Measurements from ENCODE around the gene NCKAP1.
A peak's percentile ranks its signal among the peaks of the same experiment; 100 is the strongest.

The NCKAP1 gene

DNA sequence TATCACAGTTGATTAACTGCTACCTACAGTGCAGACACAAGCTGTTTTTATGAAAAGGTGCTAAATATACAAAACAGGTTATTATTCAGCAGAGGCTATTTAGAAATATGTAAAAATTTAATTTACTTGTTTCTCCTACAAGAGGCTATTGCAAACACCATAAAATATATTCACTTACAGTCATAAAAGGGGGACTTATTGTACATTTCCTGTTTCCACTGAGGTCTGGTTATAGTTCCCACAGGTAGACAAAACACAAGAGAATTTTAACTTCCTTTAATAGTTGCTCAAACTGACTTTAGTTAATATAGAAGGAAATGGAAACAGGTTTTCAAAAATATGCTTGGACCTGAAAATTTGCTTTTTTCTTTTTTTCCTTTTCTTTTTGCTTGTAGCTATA is 131.8 kb downstream of the NCKAP1 start:
- no peak overlapping the region for H3K4ac ChIP-seq (ENCODE audit: low read length)
- H3K4me2 ChIP-seq (ENCODE audit: insufficient read depth, low read length, poor library complexity, severe bottlenecking), result no peak overlapping the region
- H2AK5ac ChIP-seq (ENCODE audit: low read depth, low read length), result no peak overlapping the region
- H2BK12ac ChIP-seq (ENCODE audit: low read length), result no peak overlapping the region
- H3K14ac ChIP-seq (ENCODE audit: low read length), result no peak overlapping the region
- H4K8ac ChIP-seq (ENCODE audit: low read depth, low read length), result no peak overlapping the region
- H3K79me1 ChIP-seq (ENCODE audit: low read depth, low read length), result no peaks in the 10 kb centered on the region
- no peak overlapping the region for H2BK5ac ChIP-seq (ENCODE audit: low read length)
- no peak overlapping the region for H3K27ac ChIP-seq (replicated peaks; ENCODE audit: low read length)
- peaks cover under 1 to 6% of the 10 kb centered on the region in 2 donors for H3K4me1 ChIP-seq (ENCODE audit: control insufficient read depth in 2 of 2, insufficient read depth in 1 of 2, low read depth in 1 of 2, low read length in 2 of 2)
- peaks cover 0 to 2% of the 10 kb centered on the region in 2 donors for H3K9me3 ChIP-seq (replicated peaks in 1 of 2; ENCODE audit: control insufficient read depth in 2 of 2, insufficient read depth in 1 of 2, low read depth in 1 of 2, low read length in 2 of 2)
- H2BK15ac ChIP-seq (ENCODE audit: low read length), result no peak overlapping the region
- H3K23ac ChIP-seq (ENCODE audit: low read depth, low read length, poor library complexity), result no peak overlapping the region
- H2BK120ac ChIP-seq (ENCODE audit: low read depth, low read length), result no peak overlapping the region
- H3K18ac ChIP-seq (ENCODE audit: low read length), result no peak overlapping the region
- no peak for DNase-seq (ENCODE audit: low spot score)
- H4K91ac ChIP-seq (ENCODE audit: low read depth, low read length, poor library complexity), result no peak overlapping the region
- H2AFZ ChIP-seq (ENCODE audit: low read length), result no peak overlapping the region
- H3K27me3 ChIP-seq (ENCODE audit: control insufficient read depth in 3 of 3, insufficient read depth in 3 of 3, low read depth in 1 of 3, low read length in 3 of 3), result peaks cover 0 to 2% (median 0%) of the 10 kb centered on the region in 3 experiments
- H3K36me3 ChIP-seq (replicated peaks in 1 of 2; ENCODE audit: control insufficient read depth in 2 of 2, insufficient read depth in 2 of 2, low read length in 2 of 2), result peaks cover 6 to 15% of the 10 kb centered on the region in 2 donors
- H3K4me3 ChIP-seq (ENCODE audit: low read length in 2 of 2), result no peak overlapping the region
- no peak overlapping the region for H3K9ac ChIP-seq (ENCODE audit: low read depth, low read length, poor library complexity)

DNA sequence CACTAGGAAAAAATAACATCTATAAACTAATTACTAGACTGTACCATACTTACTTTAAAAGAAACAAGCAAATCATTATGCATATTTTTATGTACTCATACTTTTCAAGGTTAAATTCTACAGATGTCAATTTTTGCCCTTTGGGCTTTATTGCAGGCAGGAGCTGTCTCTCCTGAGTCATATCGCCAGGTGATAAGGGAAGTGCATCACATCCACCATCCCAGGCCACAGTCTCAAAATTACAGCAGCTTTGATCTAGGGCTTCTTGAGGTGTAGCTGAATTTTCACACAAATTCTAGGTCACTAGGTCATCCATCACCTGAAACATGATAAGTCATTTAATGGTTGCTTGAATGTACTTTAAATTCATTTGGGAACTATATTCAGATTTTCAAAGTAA is 133.4 kb downstream of the NCKAP1 start:
- peaks cover 1 to 3% of the 10 kb centered on the region in 2 donors for H3K36me3 ChIP-seq (replicated peaks in 1 of 2; ENCODE audit: control insufficient read depth in 2 of 2, insufficient read depth in 2 of 2, low read length in 2 of 2)
- no peak overlapping the region for H3K18ac ChIP-seq (ENCODE audit: low read length)
- H3K4me3 ChIP-seq (ENCODE audit: low read length in 2 of 2), result no peak overlapping the region
- H3K79me1 ChIP-seq (ENCODE audit: low read depth, low read length), result no peaks in the 10 kb centered on the region
- no peak overlapping the region for H3K27ac ChIP-seq (replicated peaks; ENCODE audit: low read length)
- DNase-seq (ENCODE audit: low spot score), result no peak
- H3K9me3 ChIP-seq (replicated peaks in 1 of 2; ENCODE audit: control insufficient read depth in 2 of 2, insufficient read depth in 1 of 2, low read depth in 1 of 2, low read length in 2 of 2), result peaks cover 0 to 2% of the 10 kb centered on the region in 2 donors
- H2AFZ ChIP-seq (ENCODE audit: low read length), result no peak overlapping the region
- H3K14ac ChIP-seq (ENCODE audit: low read length), result no peak overlapping the region
- WGBS, 2 donors (ENCODE audit: extremely low coverage in 2 of 2, insufficient read length in 2 of 2, insufficient replicate concordance in 1 of 2), result no CpG with 5 or more reads among the region's 1 CpG
- peaks cover 0 to 6% of the 10 kb centered on the region in 2 donors for H3K4me1 ChIP-seq (ENCODE audit: control insufficient read depth in 2 of 2, insufficient read depth in 1 of 2, low read depth in 1 of 2, low read length in 2 of 2)
- no peak overlapping the region for H3K4ac ChIP-seq (ENCODE audit: low read length)
- peaks cover 0 to 2% (median 0%) of the 10 kb centered on the region in 3 experiments for H3K27me3 ChIP-seq (ENCODE audit: control insufficient read depth in 3 of 3, insufficient read depth in 3 of 3, low read depth in 1 of 3, low read length in 3 of 3)
- H4K8ac ChIP-seq (ENCODE audit: low read depth, low read length), result no peak overlapping the region
- H2BK5ac ChIP-seq (ENCODE audit: low read length), result no peak overlapping the region
- no peak overlapping the region for H3K23ac ChIP-seq (ENCODE audit: low read depth, low read length, poor library complexity)
- no peak overlapping the region for H3K4me2 ChIP-seq (ENCODE audit: insufficient read depth, low read length, poor library complexity, severe bottlenecking)
- no peak overlapping the region for H4K91ac ChIP-seq (ENCODE audit: low read depth, low read length, poor library complexity)
- H2AK5ac ChIP-seq (ENCODE audit: low read depth, low read length), result no peak overlapping the region
- no peak overlapping the region for H2BK12ac ChIP-seq (ENCODE audit: low read length)
- H3K9ac ChIP-seq (ENCODE audit: low read depth, low read length, poor library complexity), result no peak overlapping the region
- H2BK15ac ChIP-seq (ENCODE audit: low read length), result no peak overlapping the region
- H2BK120ac ChIP-seq (ENCODE audit: low read depth, low read length), result no peak overlapping the region

DNA sequence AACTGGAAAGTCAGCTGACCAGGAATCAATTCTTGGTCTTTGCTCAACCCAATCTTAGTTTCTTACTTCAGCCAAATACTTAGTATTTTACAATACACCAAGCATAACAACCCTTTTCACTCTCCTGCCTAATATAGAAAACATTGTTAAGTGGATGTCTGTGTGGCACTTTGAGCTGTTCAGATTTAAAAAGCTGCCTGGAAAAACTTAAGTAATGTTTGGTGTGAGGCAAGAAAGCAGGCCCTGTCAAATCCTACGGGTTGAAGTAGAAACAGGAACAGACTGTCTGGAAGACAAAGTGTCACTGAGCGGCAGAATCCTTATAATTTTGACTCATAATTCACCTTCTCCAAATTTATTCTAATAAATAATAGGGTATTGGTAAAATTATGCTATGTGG is 134.7 kb downstream of the NCKAP1 start:
- Histone ChIP-seq H3K14ac (ENCODE audit: low read length) (no peak overlapping the region), H3K4me2 (ENCODE audit: insufficient read depth, low read length, poor library complexity, severe bottlenecking) (no peak overlapping the region), H3K4ac (ENCODE audit: low read length) (no peak overlapping the region), H2AK5ac (ENCODE audit: low read depth, low read length) (no peak overlapping the region), H2BK5ac (ENCODE audit: low read length) (no peak overlapping the region), H3K36me3 (replicated peaks in 1 of 2; ENCODE audit: control insufficient read depth in 2 of 2, insufficient read depth in 2 of 2, low read length in 2 of 2) (peaks cover 0 to 1% of the 10 kb centered on the region in 2 donors), H3K27me3 (ENCODE audit: control insufficient read depth in 3 of 3, insufficient read depth in 3 of 3, low read depth in 1 of 3, low read length in 3 of 3) (peaks cover 0 to 2% (median 0%) of the 10 kb centered on the region in 3 experiments), H3K18ac (ENCODE audit: low read length) (no peak overlapping the region), H2AFZ (ENCODE audit: low read length) (no peak overlapping the region), H2BK15ac (ENCODE audit: low read length) (no peak overlapping the region), H3K9ac (ENCODE audit: low read depth, low read length, poor library complexity) (no peak overlapping the region), H2BK120ac (ENCODE audit: low read depth, low read length) (no peak overlapping the region), H4K91ac (ENCODE audit: low read depth, low read length, poor library complexity) (no peak overlapping the region), H3K4me1 (ENCODE audit: control insufficient read depth in 2 of 2, insufficient read depth in 1 of 2, low read depth in 1 of 2, low read length in 2 of 2) (peaks cover 0 to 6% of the 10 kb centered on the region in 2 donors), H3K27ac (replicated peaks; ENCODE audit: low read length) (no peak overlapping the region), H3K23ac (ENCODE audit: low read depth, low read length, poor library complexity) (no peak overlapping the region), H3K9me3 (replicated peaks in 1 of 2; ENCODE audit: control insufficient read depth in 2 of 2, insufficient read depth in 1 of 2, low read depth in 1 of 2, low read length in 2 of 2) (peaks cover 0 to 2% of the 10 kb centered on the region in 2 donors), H4K8ac (ENCODE audit: low read depth, low read length) (no peak overlapping the region), H2BK12ac (ENCODE audit: low read length) (no peak overlapping the region), H3K4me3 (ENCODE audit: low read length in 2 of 2) (no peak overlapping the region), H3K79me1 (ENCODE audit: low read depth, low read length) (no peaks in the 10 kb centered on the region)
- DNase-seq (ENCODE audit: low spot score), result no peak
- WGBS, 2 donors (ENCODE audit: extremely low coverage in 2 of 2, insufficient read length in 2 of 2, insufficient replicate concordance in 1 of 2), result no CpG with 5 or more reads among the region's 2 CpGs

DNA sequence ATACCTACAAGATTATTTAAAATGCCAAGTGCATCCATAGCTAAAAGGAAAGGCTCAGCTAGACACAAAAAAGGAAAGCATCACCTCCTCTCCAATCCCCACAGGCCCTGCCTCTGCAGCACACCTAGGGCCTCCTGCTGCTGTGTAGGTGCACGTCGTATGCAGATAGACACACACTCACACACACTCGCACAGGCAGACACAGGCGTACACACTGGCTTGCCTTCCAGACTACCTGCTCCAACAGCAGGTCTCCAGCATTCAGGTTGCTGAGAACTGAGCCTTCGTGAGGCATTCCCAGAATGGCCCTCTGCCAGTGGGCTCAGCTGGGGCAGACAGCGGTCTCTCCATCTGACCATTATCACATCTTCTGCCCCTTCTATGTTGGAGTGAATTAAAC is 136.5 kb downstream of the NCKAP1 start:
- Histone ChIP-seq H2BK120ac (ENCODE audit: low read depth, low read length) (no peak overlapping the region), H2AK5ac (ENCODE audit: low read depth, low read length) (peak overlapping the region; percentile 94), H2BK12ac (ENCODE audit: low read length) (no peak overlapping the region), H3K4me1 (ENCODE audit: control insufficient read depth in 2 of 2, insufficient read depth in 1 of 2, low read depth in 1 of 2, low read length in 2 of 2) (peaks cover 0 to 2% of the 10 kb centered on the region in 2 donors), H3K4me3 (ENCODE audit: low read length in 2 of 2) (peak overlapping the region in 1 of 2 donors; percentile 13), H2AFZ (ENCODE audit: low read length) (no peak overlapping the region), H3K9ac (ENCODE audit: low read depth, low read length, poor library complexity) (no peak overlapping the region), H3K23ac (ENCODE audit: low read depth, low read length, poor library complexity) (peak overlapping the region; percentile 60), H2BK15ac (ENCODE audit: low read length) (peak overlapping the region; percentile 75), H3K36me3 (replicated peaks in 1 of 2; ENCODE audit: control insufficient read depth in 2 of 2, insufficient read depth in 2 of 2, low read length in 2 of 2) (peaks cover 0 to 1% of the 10 kb centered on the region in 2 donors), H4K91ac (ENCODE audit: low read depth, low read length, poor library complexity) (no peak overlapping the region), H3K27ac (replicated peaks; ENCODE audit: low read length) (no peak overlapping the region), H3K14ac (ENCODE audit: low read length) (no peak overlapping the region), H3K4ac (ENCODE audit: low read length) (peak overlapping the region; percentile 99), H3K9me3 (replicated peaks in 1 of 2; ENCODE audit: control insufficient read depth in 2 of 2, insufficient read depth in 1 of 2, low read depth in 1 of 2, low read length in 2 of 2) (peaks cover 0 to 2% of the 10 kb centered on the region in 2 donors), H3K27me3 (ENCODE audit: control insufficient read depth in 3 of 3, insufficient read depth in 3 of 3, low read depth in 1 of 3, low read length in 3 of 3) (peaks cover 0 to 2% (median 0%) of the 10 kb centered on the region in 3 experiments), H3K4me2 (ENCODE audit: insufficient read depth, low read length, poor library complexity, severe bottlenecking) (no peak overlapping the region), H2BK5ac (ENCODE audit: low read length) (no peak overlapping the region), H4K8ac (ENCODE audit: low read depth, low read length) (no peak overlapping the region), H3K18ac (ENCODE audit: low read length) (peak overlapping the region; percentile 85), H3K79me1 (ENCODE audit: low read depth, low read length) (no peaks in the 10 kb centered on the region)
- DNase-seq (ENCODE audit: low spot score), result no peak
- WGBS, 2 donors (ENCODE audit: extremely low coverage in 2 of 2, insufficient read length in 2 of 2, insufficient replicate concordance in 1 of 2), result no CpG with 5 or more reads among the region's 6 CpGs
